ENCODE measurements around the gene PRR19. TPM values are rescaled to one million over a fixed set of nuclear protein-coding genes. Genes with fewer than 3 reads are reported as not detected.

Gene PRR19
- total RNA-seq, 1 donor from 2014 or later: 1.3 TPM

DNA sequence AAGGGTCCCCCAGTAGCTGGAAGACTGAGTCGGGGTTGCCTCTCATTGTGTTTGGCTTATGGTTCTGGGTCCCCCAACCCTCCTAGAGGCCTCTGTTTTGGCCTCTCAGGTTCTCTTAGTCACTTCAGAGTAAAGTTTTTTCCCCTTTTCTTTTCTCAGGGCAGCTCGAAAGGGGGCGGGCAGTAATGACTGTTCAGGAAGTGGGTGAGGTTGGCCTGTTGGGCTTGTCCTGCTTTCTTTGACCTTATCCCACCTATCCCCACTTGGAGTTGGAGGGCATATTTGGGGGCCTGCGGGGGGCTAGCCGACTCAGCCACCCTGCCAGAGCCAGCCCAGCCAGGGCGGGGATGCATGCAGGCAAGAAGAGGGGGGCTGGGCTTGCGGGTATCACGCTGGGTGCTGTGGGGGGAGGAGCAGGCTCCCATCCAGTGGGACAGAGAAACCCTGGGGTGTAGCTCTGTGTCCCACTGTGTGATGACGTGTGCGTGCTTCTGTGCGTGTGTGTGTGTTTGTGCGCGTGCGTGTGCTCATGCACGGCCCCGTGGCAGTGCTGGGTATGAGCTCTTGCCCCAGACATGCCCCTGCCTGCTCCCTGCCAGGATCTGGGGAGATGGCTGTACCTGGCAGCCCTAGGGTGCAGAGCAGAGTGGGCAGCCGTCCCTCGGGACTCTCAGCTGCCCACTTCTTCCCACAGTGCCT is 31.4 kb upstream of the PRR19 start:
- Histone ChIP-seq H3K4me1 (ENCODE audit: insufficient read depth, low read length) (peaks cover 30% of the 10 kb centered on the region), H3K4me3 (ENCODE audit: insufficient read depth, low read depth, low read length) (peak overlapping the region; percentile 86), H2AFZ (ENCODE audit: low read depth, low read length) (no peak overlapping the region), H3K27me3 (ENCODE audit: insufficient read depth, low read length) (no peaks in the 10 kb centered on the region), H3K27ac (ENCODE audit: low read depth, low read length) (peak overlapping the region; percentile 92), H3K79me2 (ENCODE audit: insufficient read depth, low read length) (peaks cover 62% of the 10 kb centered on the region), H3K9me3 (ENCODE audit: insufficient read depth, low read depth, low read length) (no peaks in the 10 kb centered on the region), H4K20me1 (ENCODE audit: insufficient read depth, low read length) (peaks cover 16% of the 10 kb centered on the region), H3K4me2 (ENCODE audit: low read length) (peak overlapping the region; percentile 100), H3K36me3 (ENCODE audit: insufficient read depth, low read length) (peaks cover 6% of the 10 kb centered on the region), H3K9ac (ENCODE audit: low read length) (peak overlapping the region; percentile 95)
- Mint-ChIP-seq H3K4me3 (ENCODE audit: unreplicated experiment) (peak overlapping the region; percentile 86), H3K27me3 (ENCODE audit: low read depth, unreplicated experiment) (no peaks in the 10 kb centered on the region), H3K4me1 (ENCODE audit: low read depth, unreplicated experiment) (peaks cover 22% of the 10 kb centered on the region), H3K27ac (ENCODE audit: unreplicated experiment) (peak overlapping the region; percentile 92), H3K9me3 (ENCODE audit: unreplicated experiment) (no peaks in the 10 kb centered on the region), H3K36me3 (ENCODE audit: low read depth, unreplicated experiment) (peaks cover 9% of the 10 kb centered on the region)
- FAIRE-seq: peak; percentile 39
- peak; percentile 58 for DNase-seq (ENCODE audit: low read depth)
- TF ChIP-seq, protein P1, sequence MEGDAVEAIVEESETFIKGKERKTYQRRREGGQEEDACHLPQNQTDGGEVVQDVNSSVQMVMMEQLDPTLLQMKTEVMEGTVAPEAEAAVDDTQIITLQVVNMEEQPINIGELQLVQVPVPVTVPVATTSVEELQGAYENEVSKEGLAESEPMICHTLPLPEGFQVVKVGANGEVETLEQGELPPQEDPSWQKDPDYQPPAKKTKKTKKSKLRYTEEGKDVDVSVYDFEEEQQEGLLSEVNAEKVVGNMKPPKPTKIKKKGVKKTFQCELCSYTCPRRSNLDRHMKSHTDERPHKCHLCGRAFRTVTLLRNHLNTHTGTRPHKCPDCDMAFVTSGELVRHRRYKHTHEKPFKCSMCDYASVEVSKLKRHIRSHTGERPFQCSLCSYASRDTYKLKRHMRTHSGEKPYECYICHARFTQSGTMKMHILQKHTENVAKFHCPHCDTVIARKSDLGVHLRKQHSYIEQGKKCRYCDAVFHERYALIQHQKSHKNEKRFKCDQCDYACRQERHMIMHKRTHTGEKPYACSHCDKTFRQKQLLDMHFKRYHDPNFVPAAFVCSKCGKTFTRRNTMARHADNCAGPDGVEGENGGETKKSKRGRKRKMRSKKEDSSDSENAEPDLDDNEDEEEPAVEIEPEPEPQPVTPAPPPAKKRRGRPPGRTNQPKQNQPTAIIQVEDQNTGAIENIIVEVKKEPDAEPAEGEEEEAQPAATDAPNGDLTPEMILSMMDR (IDR thresholded peaks at IDR 0.05; ENCODE audit: insufficient read depth, low read depth, low read length): no peak
- TF ChIP-seq EZH2 (IDR thresholded peaks at IDR 0.05; ENCODE audit: insufficient read depth, low read length): no peak

DNA sequence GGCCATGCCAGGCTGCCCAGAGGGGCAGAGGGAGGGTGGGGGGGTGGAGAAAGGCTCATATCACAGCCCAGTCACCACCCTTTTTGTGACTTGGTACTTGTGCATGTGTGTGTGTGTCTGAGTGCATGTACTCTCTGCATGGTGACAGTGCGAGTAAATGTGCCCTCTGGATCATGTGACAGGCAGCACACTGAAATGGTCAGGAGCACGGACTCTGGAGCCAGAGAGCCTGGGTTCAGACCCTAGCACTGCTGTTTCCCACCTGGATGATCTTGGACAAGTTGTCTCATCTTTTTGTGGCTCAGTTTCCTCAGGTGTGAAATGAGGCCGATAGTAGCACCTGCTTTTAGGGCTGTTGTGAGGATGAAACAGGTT is 30.9 kb upstream of the PRR19 start:
- TF ChIP-seq, protein P1 (IDR thresholded peaks at IDR 0.05; ENCODE audit: insufficient read depth, low read depth, low read length): no peak
- TF ChIP-seq EZH2 (IDR thresholded peaks at IDR 0.05; ENCODE audit: insufficient read depth, low read length): no peak
- H2AFZ ChIP-seq (ENCODE audit: low read depth, low read length): no peak overlapping the region
- Mint-ChIP-seq H3K27me3 (ENCODE audit: low read depth, unreplicated experiment) (no peaks in the 10 kb centered on the region), H3K9me3 (ENCODE audit: unreplicated experiment) (no peaks in the 10 kb centered on the region), H3K4me3 (ENCODE audit: unreplicated experiment) (peak overlapping the region; percentile 66), H3K27ac (ENCODE audit: unreplicated experiment) (no peak overlapping the region), H3K4me1 (ENCODE audit: low read depth, unreplicated experiment) (peaks cover 26% of the 10 kb centered on the region), H3K36me3 (ENCODE audit: low read depth, unreplicated experiment) (peaks cover 12% of the 10 kb centered on the region)
- H3K27me3 ChIP-seq (ENCODE audit: insufficient read depth, low read length): no peaks in the 10 kb centered on the region
- FAIRE-seq (no peak), DNase-seq (ENCODE audit: low read depth) (no peak)
- no peaks in the 10 kb centered on the region for H3K9me3 ChIP-seq (ENCODE audit: insufficient read depth, low read depth, low read length)
- peak overlapping the region; percentile 95 for H3K9ac ChIP-seq (ENCODE audit: low read length)
- peak overlapping the region; percentile 92 for H3K27ac ChIP-seq (ENCODE audit: low read depth, low read length)
- H3K4me1 ChIP-seq (ENCODE audit: insufficient read depth, low read length): peaks cover 30% of the 10 kb centered on the region
- H3K36me3 ChIP-seq (ENCODE audit: insufficient read depth, low read length): peaks cover 6% of the 10 kb centered on the region
- H3K4me3 ChIP-seq (ENCODE audit: insufficient read depth, low read depth, low read length): peak overlapping the region; percentile 86
- H3K79me2 ChIP-seq (ENCODE audit: insufficient read depth, low read length): peaks cover 67% of the 10 kb centered on the region
- H3K4me2 ChIP-seq (ENCODE audit: low read length): peak overlapping the region; percentile 100
- H4K20me1 ChIP-seq (ENCODE audit: insufficient read depth, low read length): peaks cover 19% of the 10 kb centered on the region
